ENCODE measurements around the gene PRADC1. TPM values are rescaled to one million over a fixed set of nuclear protein-coding genes. Genes with fewer than 3 reads are reported as not detected.

PRADC1 gene
- total and polyA plus RNA-seq, 2 donors (not counting 1 experiment from before 2014, with no cell fraction given), result 11.7 to 12.3 TPM

DNA sequence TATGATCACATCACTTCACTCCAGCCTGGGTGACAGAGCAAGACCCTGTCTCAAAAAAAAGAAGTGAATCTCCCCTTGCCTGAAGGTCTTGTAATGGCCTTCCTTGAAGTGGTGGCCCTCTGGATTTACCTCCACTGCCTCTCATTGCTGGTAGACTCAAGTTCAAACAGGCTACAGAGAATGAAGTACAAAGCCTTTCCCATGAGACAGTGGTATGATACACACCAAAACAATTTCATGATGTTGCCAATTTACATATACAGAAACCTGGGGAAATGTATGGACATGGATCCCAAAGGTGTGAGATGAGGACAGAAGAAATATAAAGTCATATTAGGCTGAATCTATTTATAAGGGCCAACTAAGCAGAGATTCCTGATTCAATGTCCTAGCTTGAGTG is 35.5 kb downstream of the PRADC1 start:
- H3K9ac ChIP-seq (ENCODE audit: insufficient read depth, low read length), result no peak overlapping the region
- H3K4me2 ChIP-seq (ENCODE audit: extremely low read depth, insufficient read depth, low read length), result no peak overlapping the region
- no peak overlapping the region for H3K4me3 ChIP-seq (replicated peaks in 1 of 4; ENCODE audit: control extremely low read depth in 1 of 4, insufficient read depth in 1 of 4, low read depth in 3 of 4, low read length in 4 of 4)
- H3K27ac ChIP-seq (ENCODE audit: insufficient read depth, low read length), result no peak overlapping the region
- no peaks in the 10 kb centered on the region for H3K79me2 ChIP-seq (ENCODE audit: control insufficient read depth, insufficient read depth, low read length)
- no peaks in the 10 kb centered on the region for H3K9me3 ChIP-seq (ENCODE audit: control insufficient read depth, insufficient read depth, low read depth, low read length)
- no peaks in the 10 kb centered on the region for H3K36me3 ChIP-seq (ENCODE audit: control insufficient read depth, insufficient read depth, low read length)
- DNase-seq (ENCODE audit: low read depth in 2 of 2), result no peak
- TF ChIP-seq, protein P1, sequence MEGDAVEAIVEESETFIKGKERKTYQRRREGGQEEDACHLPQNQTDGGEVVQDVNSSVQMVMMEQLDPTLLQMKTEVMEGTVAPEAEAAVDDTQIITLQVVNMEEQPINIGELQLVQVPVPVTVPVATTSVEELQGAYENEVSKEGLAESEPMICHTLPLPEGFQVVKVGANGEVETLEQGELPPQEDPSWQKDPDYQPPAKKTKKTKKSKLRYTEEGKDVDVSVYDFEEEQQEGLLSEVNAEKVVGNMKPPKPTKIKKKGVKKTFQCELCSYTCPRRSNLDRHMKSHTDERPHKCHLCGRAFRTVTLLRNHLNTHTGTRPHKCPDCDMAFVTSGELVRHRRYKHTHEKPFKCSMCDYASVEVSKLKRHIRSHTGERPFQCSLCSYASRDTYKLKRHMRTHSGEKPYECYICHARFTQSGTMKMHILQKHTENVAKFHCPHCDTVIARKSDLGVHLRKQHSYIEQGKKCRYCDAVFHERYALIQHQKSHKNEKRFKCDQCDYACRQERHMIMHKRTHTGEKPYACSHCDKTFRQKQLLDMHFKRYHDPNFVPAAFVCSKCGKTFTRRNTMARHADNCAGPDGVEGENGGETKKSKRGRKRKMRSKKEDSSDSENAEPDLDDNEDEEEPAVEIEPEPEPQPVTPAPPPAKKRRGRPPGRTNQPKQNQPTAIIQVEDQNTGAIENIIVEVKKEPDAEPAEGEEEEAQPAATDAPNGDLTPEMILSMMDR (conservative IDR thresholded peaks at IDR 0.05 in 1 of 2, IDR thresholded peaks at IDR 0.05 in 1 of 2; ENCODE audit: low read depth in 1 of 2, low read length in 2 of 2), result no peak
- no peak for TF ChIP-seq EZH2 (IDR thresholded peaks at IDR 0.05; ENCODE audit: low read length, missing control alignments)
- H3K4me1 ChIP-seq (ENCODE audit: control insufficient read depth, extremely low read depth, insufficient read depth, low read length), result no peaks in the 10 kb centered on the region
- H3K27me3 ChIP-seq (ENCODE audit: control insufficient read depth, insufficient read depth, low read length), result peaks cover 25% of the 10 kb centered on the region
- no peaks in the 10 kb centered on the region for H4K20me1 ChIP-seq (ENCODE audit: control insufficient read depth, extremely low read depth, insufficient read depth, low read length)
- H2AFZ ChIP-seq (ENCODE audit: low read length), result no peak overlapping the region

DNA sequence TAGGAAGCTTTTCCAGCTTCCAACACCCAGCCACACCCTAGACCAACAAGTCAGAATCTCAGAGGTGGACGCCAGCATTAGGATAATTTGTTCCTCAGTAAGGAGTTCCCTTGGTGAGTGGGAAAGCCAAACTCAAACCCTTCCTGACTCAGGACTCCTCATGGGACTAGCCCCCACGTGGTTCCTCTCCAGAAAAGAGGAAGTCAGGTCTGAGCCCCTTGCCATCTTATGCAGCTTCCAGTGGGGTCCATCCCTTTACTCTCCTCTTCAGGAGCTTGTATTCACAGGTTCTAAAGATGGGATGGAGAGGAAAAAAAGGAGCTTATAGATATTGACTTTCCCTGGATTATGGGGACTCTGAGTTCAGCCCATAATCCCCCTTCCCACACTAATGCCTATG is 45.5 kb downstream of the PRADC1 start:
- no peak overlapping the region for H3K4me2 ChIP-seq (ENCODE audit: extremely low read depth, insufficient read depth, low read length)
- no peak for TF ChIP-seq EZH2 (IDR thresholded peaks at IDR 0.05; ENCODE audit: low read length, missing control alignments)
- TF ChIP-seq, protein P1 (conservative IDR thresholded peaks at IDR 0.05 in 1 of 2, IDR thresholded peaks at IDR 0.05 in 1 of 2; ENCODE audit: low read depth in 1 of 2, low read length in 2 of 2), result no peak
- H3K9me3 ChIP-seq (ENCODE audit: control insufficient read depth, insufficient read depth, low read depth, low read length), result no peaks in the 10 kb centered on the region
- no peak for DNase-seq (ENCODE audit: low read depth in 2 of 2)
- H2AFZ ChIP-seq (ENCODE audit: low read length), result no peak overlapping the region
- no peaks in the 10 kb centered on the region for H4K20me1 ChIP-seq (ENCODE audit: control insufficient read depth, extremely low read depth, insufficient read depth, low read length)
- no peak overlapping the region for H3K4me3 ChIP-seq (replicated peaks in 1 of 4; ENCODE audit: control extremely low read depth in 1 of 4, insufficient read depth in 1 of 4, low read depth in 3 of 4, low read length in 4 of 4)
- no peaks in the 10 kb centered on the region for H3K4me1 ChIP-seq (ENCODE audit: control insufficient read depth, extremely low read depth, insufficient read depth, low read length)
- H3K79me2 ChIP-seq (ENCODE audit: control insufficient read depth, insufficient read depth, low read length), result no peaks in the 10 kb centered on the region
- H3K36me3 ChIP-seq (ENCODE audit: control insufficient read depth, insufficient read depth, low read length), result no peaks in the 10 kb centered on the region
- peaks cover 24% of the 10 kb centered on the region for H3K27me3 ChIP-seq (ENCODE audit: control insufficient read depth, insufficient read depth, low read length)
- no peak overlapping the region for H3K27ac ChIP-seq (ENCODE audit: insufficient read depth, low read length)
- no peak overlapping the region for H3K9ac ChIP-seq (ENCODE audit: insufficient read depth, low read length)

DNA sequence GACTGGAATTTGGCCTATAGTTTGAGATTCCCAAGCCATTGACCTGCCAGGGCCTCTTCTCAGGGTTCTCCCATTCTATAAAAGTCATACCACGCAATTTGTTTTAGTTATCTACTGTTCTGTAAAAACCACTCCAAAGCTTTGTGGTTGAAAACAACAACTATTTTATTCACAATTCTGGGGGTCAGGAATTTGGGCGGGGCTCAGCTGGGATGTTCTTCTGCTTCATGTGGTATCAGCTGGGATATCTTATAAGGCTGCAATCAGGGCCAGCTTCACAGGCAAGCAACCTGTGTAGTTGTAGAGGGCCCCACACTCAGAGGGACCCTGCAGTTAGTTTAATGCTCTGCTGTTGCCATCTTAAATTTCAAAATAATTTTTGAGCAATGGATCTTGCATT is 47.1 kb downstream of the PRADC1 start:
- Histone ChIP-seq H3K27me3 (ENCODE audit: control insufficient read depth, insufficient read depth, low read length) (peaks cover 24% of the 10 kb centered on the region), H3K9me3 (ENCODE audit: control insufficient read depth, insufficient read depth, low read depth, low read length) (no peaks in the 10 kb centered on the region), H3K79me2 (ENCODE audit: control insufficient read depth, insufficient read depth, low read length) (no peaks in the 10 kb centered on the region), H3K9ac (ENCODE audit: insufficient read depth, low read length) (no peak overlapping the region), H3K4me2 (ENCODE audit: extremely low read depth, insufficient read depth, low read length) (no peak overlapping the region), H4K20me1 (ENCODE audit: control insufficient read depth, extremely low read depth, insufficient read depth, low read length) (no peaks in the 10 kb centered on the region), H2AFZ (ENCODE audit: low read length) (no peak overlapping the region), H3K4me3 (replicated peaks in 1 of 4; ENCODE audit: control extremely low read depth in 1 of 4, insufficient read depth in 1 of 4, low read depth in 3 of 4, low read length in 4 of 4) (no peak overlapping the region), H3K27ac (ENCODE audit: insufficient read depth, low read length) (no peak overlapping the region), H3K36me3 (ENCODE audit: control insufficient read depth, insufficient read depth, low read length) (no peaks in the 10 kb centered on the region), H3K4me1 (ENCODE audit: control insufficient read depth, extremely low read depth, insufficient read depth, low read length) (no peaks in the 10 kb centered on the region)
- TF ChIP-seq, protein P1 (conservative IDR thresholded peaks at IDR 0.05 in 1 of 2, IDR thresholded peaks at IDR 0.05 in 1 of 2; ENCODE audit: low read depth in 1 of 2, low read length in 2 of 2), result no peak
- no peak for TF ChIP-seq EZH2 (IDR thresholded peaks at IDR 0.05; ENCODE audit: low read length, missing control alignments)
- DNase-seq (ENCODE audit: low read depth in 2 of 2), result no peak

Other genes with a start within 250 kb of the PRADC1 start
- gene SFXN5, start 161.5 kb downstream of the PRADC1 start, total RNA-seq, result 10.0 and 13.9 TPM in 2 replicates
- 5.8 and 11.0 TPM in 2 replicates for gene SFXN5, start 161.5 kb downstream of the PRADC1 start, polyA plus RNA-seq
- gene RAB11FIP5, start 120.3 kb downstream of the PRADC1 start, total RNA-seq, result 22.3 and 35.0 TPM in 2 replicates
- 27.7 TPM in 2 replicates for gene RAB11FIP5, start 120.3 kb downstream of the PRADC1 start, polyA plus RNA-seq
- not detected in 2 replicates for gene NOTO, start 30.7 kb downstream of the PRADC1 start, total RNA-seq
- not detected in 2 replicates for gene NOTO, start 30.7 kb downstream of the PRADC1 start, polyA plus RNA-seq
- gene SMYD5, start 19.0 kb downstream of the PRADC1 start, total RNA-seq, result 18.0 and 19.0 TPM in 2 replicates
- gene SMYD5, start 19.0 kb downstream of the PRADC1 start, polyA plus RNA-seq, result 16.9 and 18.5 TPM in 2 replicates
- 262 and 299 TPM in 2 replicates for gene CCT7, start 1.1 kb upstream of the PRADC1 start, total RNA-seq
- 233 and 319 TPM in 2 replicates for gene CCT7, start 1.1 kb upstream of the PRADC1 start, polyA plus RNA-seq
- gene FBXO41, start 51.2 kb upstream of the PRADC1 start, total RNA-seq, result 0.77 and 1.2 TPM in 2 replicates
- 0.38 and 0.51 TPM in 2 replicates for gene FBXO41, start 51.2 kb upstream of the PRADC1 start, polyA plus RNA-seq
- under 0.01 TPM in 1 of 2 replicates, not detected in the other for gene EGR4, start 60.3 kb upstream of the PRADC1 start, total RNA-seq
- not detected in 2 replicates for gene EGR4, start 60.3 kb upstream of the PRADC1 start, polyA plus RNA-seq
- gene ALMS1, start 152.6 kb upstream of the PRADC1 start, total RNA-seq, result 12.3 and 13.4 TPM in 2 replicates
- gene ALMS1, start 152.6 kb upstream of the PRADC1 start, polyA plus RNA-seq, result 6.8 and 7.5 TPM in 2 replicates

Data from fibroblast of lung (primary cell).